Tibial artery (tissue), 4 donors: ENCODE data around the gene NPBWR2.
"Not testable (repeated sequence)": the region's sequence is repeated elsewhere in the genome, so short reads cannot be mapped to it uniquely, and the experiment has no call there.

ENCODE experiments used
- DNase-seq, 2 donors: peaks; one replicate each; pipeline ENCODE4 v3.0.0-alpha.2; 2019
- H3K27ac ChIP-seq, 2 donors: fragments of 200-600 bp; sonication (generic) in 1 of 2; 1 replicate in 1 of 2; 2 replicates in 1 of 2; pipeline ENCODE4 v1.5.1; 2018 to 2019; ENCODE audit warnings: mild to moderate bottlenecking in 1 of 2
- H3K27me3 ChIP-seq, 2 donors: fragments of 200-600 bp; sonication (generic) in 1 of 2; one replicate each; pipeline versions ENCODE4 v1.5.1 to v1.6.0; 2016 to 2019
- H3K36me3 ChIP-seq, 3 donors: fragments of 200-600 bp; sonication (generic) in 2 of 3; one replicate each; pipeline ENCODE4 v1.5.1; 2016 to 2019; ENCODE audit warnings: mild to moderate bottlenecking in 2 of 3
- H3K4me1 ChIP-seq, 4 donors: fragments of 200-600 bp; sonication (generic) in 2 of 4; 1 replicate in 3 of 4; 2 replicates in 1 of 4; pipeline ENCODE4 v1.5.1; 2016 to 2019
- H3K4me3 ChIP-seq, 2 donors: fragments of 200-600 bp; sonication (generic) in 1 of 2; 1 replicate in 1 of 2; 2 replicates in 1 of 2; pipeline ENCODE4 v1.5.1; 2018 to 2019; ENCODE audit warnings: mild to moderate bottlenecking in 2 of 2
- H3K9me3 ChIP-seq, 3 donors: fragments of 200-600 bp; sonication (generic) in 1 of 3; one replicate each; pipeline ENCODE4 v1.5.1; 2016 to 2019
- intact Hi-C: fragments of 100-400 bp; cut with DNase I; formaldehyde crosslinking; loops from one replicate; pipeline ENCODE4 v1.15.0; 2023; ENCODE audit warnings: low total_unique reads
- TF ChIP-seq, protein P1 (sequence below), 2 experiments: fragments of 200-600 bp in 1 of 2; fragments of 450-650 bp in 1 of 2; IDR thresholded peaks; one replicate each; pipeline ENCODE4 v1.5.1; 2017 to 2019; ENCODE audit warnings: antibody characterized with exemption in 2 of 2, mild to moderate bottlenecking in 1 of 2, moderate library complexity in 1 of 2

The NPBWR2 gene

DNA sequence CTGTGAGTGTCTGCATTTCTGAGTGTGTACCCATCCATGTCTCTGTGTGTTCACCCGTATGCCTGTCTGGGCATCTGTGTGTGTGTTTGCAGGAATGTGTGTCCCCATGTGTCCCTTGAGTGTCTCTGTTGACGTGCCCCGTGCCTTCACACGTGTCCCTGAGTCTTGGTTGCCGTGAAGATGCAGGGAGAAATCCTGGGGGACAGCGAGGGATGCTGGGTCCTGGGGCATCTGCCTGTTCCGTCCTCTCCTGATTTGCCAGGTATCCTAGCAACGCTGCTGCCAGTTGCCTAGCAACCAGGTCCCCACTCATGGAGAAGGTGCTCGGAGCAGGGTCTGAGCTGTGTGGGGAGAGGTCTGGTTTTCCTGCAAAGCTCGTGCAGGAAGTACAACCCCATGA lies 17.2 kb downstream of the NPBWR2 start:
- intact Hi-C loops: no loop called here
- Histone ChIP-seq H3K36me3 (no peaks in the 10 kb centered on the region), H3K4me3 (no peak overlapping the region), H3K9me3 (no peaks in the 10 kb centered on the region), H3K27ac (no peak overlapping the region), H3K4me1 (peaks cover 0 to under 1% (median 0%) of the 10 kb centered on the region in 4 donors), H3K27me3 (peaks cover 0 to 31% of the 10 kb centered on the region in 2 donors)
- no peak for DNase-seq
- TF ChIP-seq, protein P1, sequence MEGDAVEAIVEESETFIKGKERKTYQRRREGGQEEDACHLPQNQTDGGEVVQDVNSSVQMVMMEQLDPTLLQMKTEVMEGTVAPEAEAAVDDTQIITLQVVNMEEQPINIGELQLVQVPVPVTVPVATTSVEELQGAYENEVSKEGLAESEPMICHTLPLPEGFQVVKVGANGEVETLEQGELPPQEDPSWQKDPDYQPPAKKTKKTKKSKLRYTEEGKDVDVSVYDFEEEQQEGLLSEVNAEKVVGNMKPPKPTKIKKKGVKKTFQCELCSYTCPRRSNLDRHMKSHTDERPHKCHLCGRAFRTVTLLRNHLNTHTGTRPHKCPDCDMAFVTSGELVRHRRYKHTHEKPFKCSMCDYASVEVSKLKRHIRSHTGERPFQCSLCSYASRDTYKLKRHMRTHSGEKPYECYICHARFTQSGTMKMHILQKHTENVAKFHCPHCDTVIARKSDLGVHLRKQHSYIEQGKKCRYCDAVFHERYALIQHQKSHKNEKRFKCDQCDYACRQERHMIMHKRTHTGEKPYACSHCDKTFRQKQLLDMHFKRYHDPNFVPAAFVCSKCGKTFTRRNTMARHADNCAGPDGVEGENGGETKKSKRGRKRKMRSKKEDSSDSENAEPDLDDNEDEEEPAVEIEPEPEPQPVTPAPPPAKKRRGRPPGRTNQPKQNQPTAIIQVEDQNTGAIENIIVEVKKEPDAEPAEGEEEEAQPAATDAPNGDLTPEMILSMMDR (IDR thresholded peaks at IDR 0.05): no peak

DNA sequence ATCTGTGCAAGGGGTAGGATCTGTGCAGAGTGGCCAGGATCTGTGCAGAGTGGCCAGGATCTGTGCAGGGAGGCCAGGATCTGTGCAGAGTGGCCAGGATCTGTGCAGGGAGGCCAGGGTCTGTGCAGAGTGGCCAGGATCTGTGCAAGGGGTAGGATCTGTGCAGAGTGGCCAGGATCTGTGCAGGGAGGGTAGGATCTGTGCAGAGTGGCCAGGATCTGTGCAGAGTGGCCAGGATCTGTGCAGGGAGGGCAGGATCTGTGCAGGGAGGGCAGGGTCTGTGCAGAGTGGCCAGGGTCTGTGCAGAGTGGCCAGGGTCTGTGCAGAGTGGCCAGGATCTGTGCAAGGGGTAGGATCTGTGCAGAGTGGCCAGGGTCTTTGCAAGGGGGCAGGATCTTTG lies 18.8 kb downstream of the NPBWR2 start:
- intact Hi-C loops, H3K9me3 ChIP-seq, DNase-seq, H3K4me3 ChIP-seq, H3K27ac ChIP-seq, H3K36me3 ChIP-seq: not testable (repeated sequence)
- Histone ChIP-seq H3K27me3 (peaks cover 3 to 46% of the 10 kb centered on the region in 2 donors), H3K4me1 (peaks cover 0 to 16% (median 6%) of the 10 kb centered on the region in 4 donors)

DNA sequence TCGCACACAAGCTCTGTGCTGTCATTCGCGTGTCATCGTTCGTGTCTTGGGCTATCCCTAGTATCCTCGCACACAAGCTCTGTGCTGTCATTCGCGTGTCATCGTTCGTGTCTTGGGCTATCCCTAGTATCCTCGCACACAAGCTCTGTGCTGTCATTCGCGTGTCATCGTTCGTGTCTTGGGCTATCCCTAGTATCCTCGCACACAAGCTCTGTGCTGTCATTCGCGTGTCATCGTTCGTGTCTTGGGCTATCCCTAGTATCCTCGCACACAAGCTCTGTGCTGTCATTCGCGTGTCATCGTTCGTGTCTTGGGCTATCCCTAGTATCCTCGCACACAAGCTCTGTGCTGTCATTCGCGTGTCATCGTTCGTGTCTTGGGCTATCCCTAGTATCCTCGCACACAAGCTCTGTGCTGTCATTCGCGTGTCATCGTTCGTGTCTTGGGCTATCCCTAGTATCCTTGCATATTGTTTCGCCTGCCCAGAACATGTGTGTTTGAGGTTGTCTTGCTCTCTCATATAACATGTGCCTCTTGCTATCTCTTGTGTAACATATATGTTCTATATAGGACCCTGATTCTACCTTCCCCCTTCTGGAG lies 20.0 kb downstream of the NPBWR2 start:
- Histone ChIP-seq H3K27me3 (peaks cover 3 to 50% of the 10 kb centered on the region in 2 donors), H3K4me1 (peaks cover 0 to 25% (median 13%) of the 10 kb centered on the region in 4 donors)
- intact Hi-C loops, H3K36me3 ChIP-seq, H3K27ac ChIP-seq, H3K9me3 ChIP-seq, DNase-seq, H3K4me3 ChIP-seq: not testable (repeated sequence)

- H3K27me3 ChIP-seq: peaks cover 3 to 50% of the 10 kb centered on the region in 2 donors
- no peak for DNase-seq
- no peaks in the 10 kb centered on the region for H3K36me3 ChIP-seq
- intact Hi-C loops: no loop called here
- H3K4me3 ChIP-seq: no peak overlapping the region
- H3K9me3 ChIP-seq: no peaks in the 10 kb centered on the region
- no peak overlapping the region for H3K27ac ChIP-seq
- peaks cover 0 to 28% (median 13%) of the 10 kb centered on the region in 4 donors for H3K4me1 ChIP-seq
- TF ChIP-seq, protein P1 (IDR thresholded peaks at IDR 0.05): no peak
Measured at GRCh38 chr20:64086801-64087200, 20.6 kb downstream of the NPBWR2 start.

GRCh38 chr20:64084685-64085152 lies 22.6 kb downstream of the NPBWR2 start:
- DNase-seq: no peak
- Histone ChIP-seq H3K27me3 (peaks cover 3 to 46% of the 10 kb centered on the region in 2 donors), H3K27ac (no peak overlapping the region), H3K4me3 (no peak overlapping the region), H3K4me1 (peaks cover 0 to 37% (median 15%) of the 10 kb centered on the region in 4 donors), H3K36me3 (no peaks in the 10 kb centered on the region), H3K9me3 (no peaks in the 10 kb centered on the region)
- TF ChIP-seq, protein P1 (IDR thresholded peaks at IDR 0.05): no peak
- intact Hi-C loops: no loop called here

- intact Hi-C loops: no loop called here
- H3K27ac ChIP-seq: no peak within 1 kb of the TSS
Measured at GRCh38 chr20:64083804-64084684, 23.3 kb downstream of the NPBWR2 start, which contains the start of gene LKAAEAR1. TSS of gene LKAAEAR1 (minus strand) at chr20:64084398. CDS start at chr20:64084219, 179 bp downstream.

More at GRCh38 chr20:64083804-64084684, 23.3 kb downstream of the NPBWR2 start, which contains the start of gene LKAAEAR1:
- DNase-seq: no peak
- Histone ChIP-seq H3K36me3 (no peaks in the 10 kb centered on the region), H3K27me3 (peaks cover 3 to 40% of the 10 kb centered on the region in 2 donors), H3K4me3 (peak within 1 kb of the TSS; percentile 46 to 57), H3K4me1 (peaks cover 0 to 41% (median 18%) of the 10 kb centered on the region in 4 donors), H3K9me3 (no peaks in the 10 kb centered on the region)
- TF ChIP-seq, protein P1 (IDR thresholded peaks at IDR 0.05): no peak
